ENCODE measurements around the gene AOC2. TPM values are rescaled to one million over a fixed set of nuclear protein-coding genes. Genes with fewer than 3 reads are reported as not detected.

Gene AOC2
- total and polyA plus RNA-seq, 2 of the 13 experiments (the other 11 are each of a cell fraction or from before 2014, with no cell fraction given), result 1.2 to 3.3 TPM

DNA sequence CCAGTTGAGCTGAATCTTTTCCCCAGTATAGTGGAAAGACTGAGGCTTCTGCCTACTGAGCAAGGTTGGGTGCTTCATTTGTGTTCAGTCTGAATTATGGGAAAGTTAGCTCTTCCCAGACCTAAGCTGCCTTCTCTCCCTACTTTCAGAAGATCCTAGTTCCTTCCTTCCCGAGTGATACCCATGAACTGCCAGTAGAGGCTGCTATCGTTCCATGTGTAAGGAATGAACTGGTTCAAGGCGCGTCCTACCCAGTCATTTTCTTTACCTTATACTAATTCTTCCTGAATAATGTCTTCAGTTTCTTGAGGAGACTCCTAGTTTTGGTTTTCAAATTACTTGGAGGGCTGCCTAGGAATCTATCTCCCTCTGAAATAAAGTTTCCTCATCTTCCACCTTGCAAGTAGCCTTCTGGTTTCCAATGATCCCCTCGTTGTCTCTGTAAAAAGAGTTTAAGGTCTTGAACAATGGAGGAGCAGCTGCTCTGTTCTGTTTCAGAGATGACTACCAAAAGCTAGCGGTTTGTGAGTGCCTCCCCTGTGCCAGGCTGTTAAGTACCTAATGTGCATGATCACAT lies 934 bp upstream of the AOC2 start (continued):
- TF ChIP-seq, protein P1, sequence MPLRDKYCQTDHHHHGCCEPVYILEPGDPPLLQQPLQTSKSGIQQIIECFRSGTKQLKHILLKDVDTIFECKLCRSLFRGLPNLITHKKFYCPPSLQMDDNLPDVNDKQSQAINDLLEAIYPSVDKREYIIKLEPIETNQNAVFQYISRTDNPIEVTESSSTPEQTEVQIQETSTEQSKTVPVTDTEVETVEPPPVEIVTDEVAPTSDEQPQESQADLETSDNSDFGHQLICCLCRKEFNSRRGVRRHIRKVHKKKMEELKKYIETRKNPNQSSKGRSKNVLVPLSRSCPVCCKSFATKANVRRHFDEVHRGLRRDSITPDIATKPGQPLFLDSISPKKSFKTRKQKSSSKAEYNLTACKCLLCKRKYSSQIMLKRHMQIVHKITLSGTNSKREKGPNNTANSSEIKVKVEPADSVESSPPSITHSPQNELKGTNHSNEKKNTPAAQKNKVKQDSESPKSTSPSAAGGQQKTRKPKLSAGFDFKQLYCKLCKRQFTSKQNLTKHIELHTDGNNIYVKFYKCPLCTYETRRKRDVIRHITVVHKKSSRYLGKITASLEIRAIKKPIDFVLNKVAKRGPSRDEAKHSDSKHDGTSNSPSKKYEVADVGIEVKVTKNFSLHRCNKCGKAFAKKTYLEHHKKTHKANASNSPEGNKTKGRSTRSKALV (CRISPR knock-in tag; IDR thresholded peaks at IDR 0.05), result no peak
- TF ChIP-seq ZEB1 (IDR thresholded peaks at IDR 0.05; ENCODE audit: insufficient replicate concordance, low read depth), result peak; percentile 38
- TF ChIP-seq SIN3A (IDR thresholded peaks at IDR 0.05; ENCODE audit: borderline replicate concordance, low read depth, low read length), result no peak
- TF ChIP-seq, protein P2, sequence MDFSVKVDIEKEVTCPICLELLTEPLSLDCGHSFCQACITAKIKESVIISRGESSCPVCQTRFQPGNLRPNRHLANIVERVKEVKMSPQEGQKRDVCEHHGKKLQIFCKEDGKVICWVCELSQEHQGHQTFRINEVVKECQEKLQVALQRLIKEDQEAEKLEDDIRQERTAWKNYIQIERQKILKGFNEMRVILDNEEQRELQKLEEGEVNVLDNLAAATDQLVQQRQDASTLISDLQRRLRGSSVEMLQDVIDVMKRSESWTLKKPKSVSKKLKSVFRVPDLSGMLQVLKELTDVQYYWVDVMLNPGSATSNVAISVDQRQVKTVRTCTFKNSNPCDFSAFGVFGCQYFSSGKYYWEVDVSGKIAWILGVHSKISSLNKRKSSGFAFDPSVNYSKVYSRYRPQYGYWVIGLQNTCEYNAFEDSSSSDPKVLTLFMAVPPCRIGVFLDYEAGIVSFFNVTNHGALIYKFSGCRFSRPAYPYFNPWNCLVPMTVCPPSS (IDR thresholded peaks at IDR 0.05), result no peak
- no peak for TF ChIP-seq JUN (CRISPR knock-in tag; IDR thresholded peaks at IDR 0.05)
- no peak for TF ChIP-seq ZNF260 (CRISPR knock-in tag; IDR thresholded peaks at IDR 0.05; ENCODE audit: borderline replicate concordance, low read depth)
- peak in 1 of 2 experiments; percentile 43; a peak in 1 of 4 replicates for TF ChIP-seq POLR2A (IDR thresholded peaks at IDR 0.05; ENCODE audit: insufficient read depth in 1 of 2, low read depth in 2 of 2, low read length in 2 of 2)
- no peak for TF ChIP-seq LCORL (IDR thresholded peaks at IDR 0.05)
- TF ChIP-seq LCORL (CRISPR knock-in tag; IDR thresholded peaks at IDR 0.05), result 0 out of 2 replicates have a peak, but pooled peaks have one; percentile 34
- TF ChIP-seq ZNF598 (CRISPR knock-in tag; IDR thresholded peaks at IDR 0.05; ENCODE audit: borderline replicate concordance), result no peak
- TF ChIP-seq, protein P3, sequence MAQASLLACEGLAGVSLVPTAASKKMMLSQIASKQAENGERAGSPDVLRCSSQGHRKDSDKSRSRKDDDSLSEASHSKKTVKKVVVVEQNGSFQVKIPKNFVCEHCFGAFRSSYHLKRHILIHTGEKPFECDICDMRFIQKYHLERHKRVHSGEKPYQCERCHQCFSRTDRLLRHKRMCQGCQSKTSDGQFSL (CRISPR knock-in tag; IDR thresholded peaks at IDR 0.05), result no peak
- TF ChIP-seq ZNF792 (CRISPR knock-in tag; IDR thresholded peaks at IDR 0.05), result no peak
- no peak for TF ChIP-seq MED1 (CRISPR knock-in tag; IDR thresholded peaks at IDR 0.05)
- no peak for TF ChIP-seq ZSCAN30 (CRISPR knock-in tag; IDR thresholded peaks at IDR 0.05)
- TF ChIP-seq ZNF12 (CRISPR knock-in tag; IDR thresholded peaks at IDR 0.05), result no peak
- TF ChIP-seq XRCC5 (optimal IDR thresholded peaks at IDR 0.05; ENCODE audit: low read length), result peak; percentile 63
- TF ChIP-seq, protein P4, sequence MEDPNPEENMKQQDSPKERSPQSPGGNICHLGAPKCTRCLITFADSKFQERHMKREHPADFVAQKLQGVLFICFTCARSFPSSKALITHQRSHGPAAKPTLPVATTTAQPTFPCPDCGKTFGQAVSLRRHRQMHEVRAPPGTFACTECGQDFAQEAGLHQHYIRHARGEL (CRISPR knock-in tag; IDR thresholded peaks at IDR 0.05), result no peak
- TF ChIP-seq ZNF589 (CRISPR knock-in tag; conservative IDR thresholded peaks at IDR 0.05), result no peak
- peak; percentile 62; the same call in 1 of the 2 replicates for TF ChIP-seq REPIN1 (CRISPR knock-in tag; IDR thresholded peaks at IDR 0.05; ENCODE audit: borderline replicate concordance, low read depth)
- TF ChIP-seq, protein P5, sequence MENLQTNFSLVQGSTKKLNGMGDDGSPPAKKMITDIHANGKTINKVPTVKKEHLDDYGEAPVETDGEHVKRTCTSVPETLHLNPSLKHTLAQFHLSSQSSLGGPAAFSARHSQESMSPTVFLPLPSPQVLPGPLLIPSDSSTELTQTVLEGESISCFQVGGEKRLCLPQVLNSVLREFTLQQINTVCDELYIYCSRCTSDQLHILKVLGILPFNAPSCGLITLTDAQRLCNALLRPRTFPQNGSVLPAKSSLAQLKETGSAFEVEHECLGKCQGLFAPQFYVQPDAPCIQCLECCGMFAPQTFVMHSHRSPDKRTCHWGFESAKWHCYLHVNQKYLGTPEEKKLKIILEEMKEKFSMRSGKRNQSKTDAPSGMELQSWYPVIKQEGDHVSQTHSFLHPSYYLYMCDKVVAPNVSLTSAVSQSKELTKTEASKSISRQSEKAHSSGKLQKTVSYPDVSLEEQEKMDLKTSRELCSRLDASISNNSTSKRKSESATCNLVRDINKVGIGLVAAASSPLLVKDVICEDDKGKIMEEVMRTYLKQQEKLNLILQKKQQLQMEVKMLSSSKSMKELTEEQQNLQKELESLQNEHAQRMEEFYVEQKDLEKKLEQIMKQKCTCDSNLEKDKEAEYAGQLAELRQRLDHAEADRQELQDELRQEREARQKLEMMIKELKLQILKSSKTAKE (CRISPR knock-in tag; IDR thresholded peaks at IDR 0.05; ENCODE audit: borderline replicate concordance), result no peak
- TF ChIP-seq NBN (conservative IDR thresholded peaks at IDR 0.05), result no peak
- TF ChIP-seq, protein P6, sequence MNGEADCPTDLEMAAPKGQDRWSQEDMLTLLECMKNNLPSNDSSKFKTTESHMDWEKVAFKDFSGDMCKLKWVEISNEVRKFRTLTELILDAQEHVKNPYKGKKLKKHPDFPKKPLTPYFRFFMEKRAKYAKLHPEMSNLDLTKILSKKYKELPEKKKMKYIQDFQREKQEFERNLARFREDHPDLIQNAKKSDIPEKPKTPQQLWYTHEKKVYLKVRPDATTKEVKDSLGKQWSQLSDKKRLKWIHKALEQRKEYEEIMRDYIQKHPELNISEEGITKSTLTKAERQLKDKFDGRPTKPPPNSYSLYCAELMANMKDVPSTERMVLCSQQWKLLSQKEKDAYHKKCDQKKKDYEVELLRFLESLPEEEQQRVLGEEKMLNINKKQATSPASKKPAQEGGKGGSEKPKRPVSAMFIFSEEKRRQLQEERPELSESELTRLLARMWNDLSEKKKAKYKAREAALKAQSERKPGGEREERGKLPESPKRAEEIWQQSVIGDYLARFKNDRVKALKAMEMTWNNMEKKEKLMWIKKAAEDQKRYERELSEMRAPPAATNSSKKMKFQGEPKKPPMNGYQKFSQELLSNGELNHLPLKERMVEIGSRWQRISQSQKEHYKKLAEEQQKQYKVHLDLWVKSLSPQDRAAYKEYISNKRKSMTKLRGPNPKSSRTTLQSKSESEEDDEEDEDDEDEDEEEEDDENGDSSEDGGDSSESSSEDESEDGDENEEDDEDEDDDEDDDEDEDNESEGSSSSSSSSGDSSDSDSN (CRISPR knock-in tag; IDR thresholded peaks at IDR 0.05), result no peak
- TF ChIP-seq IKZF4 (CRISPR knock-in tag; IDR thresholded peaks at IDR 0.05; ENCODE audit: borderline replicate concordance, low read depth, not compliant biosample characterization), result no peak
- TF ChIP-seq ATF1 (CRISPR knock-in tag; IDR thresholded peaks at IDR 0.05), result no peak

Data from HepG2 (cell line).